HG03175 (cell line): ENCODE measurements around the gene TMEM60.
A peak's percentile ranks its signal among the peaks of the same experiment; 100 is the strongest.

Experiments
- ATAC-seq: cut with Tn5 transposase; IDR thresholded peaks from one replicate; pipeline ENCODE4 v1.9.1; 2021; ENCODE audit warnings: mild to moderate bottlenecking, moderate library complexity; ENCODE audit not compliant: unreplicated experiment

TMEM60 gene

DNA sequence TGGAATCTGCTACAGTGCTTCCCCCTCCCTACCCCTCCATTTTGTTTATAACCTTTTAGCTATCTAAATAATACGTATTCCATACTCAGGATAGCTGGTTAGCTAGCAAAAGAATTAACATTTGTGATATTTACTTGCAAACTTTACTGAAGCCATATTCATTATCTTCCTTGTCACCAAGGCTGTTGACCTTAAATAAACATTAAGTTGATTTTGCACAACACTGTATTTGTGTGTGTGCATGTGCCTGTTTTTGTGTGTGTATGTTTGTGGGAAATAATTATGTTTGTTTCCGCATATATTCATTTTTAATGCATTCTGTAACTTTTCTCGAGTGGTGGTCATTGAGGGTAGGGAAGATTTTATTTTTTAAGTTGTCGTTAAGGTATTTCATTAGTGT is 15.9 kb downstream of the TMEM60 start:
- ATAC-seq = no peak

DNA sequence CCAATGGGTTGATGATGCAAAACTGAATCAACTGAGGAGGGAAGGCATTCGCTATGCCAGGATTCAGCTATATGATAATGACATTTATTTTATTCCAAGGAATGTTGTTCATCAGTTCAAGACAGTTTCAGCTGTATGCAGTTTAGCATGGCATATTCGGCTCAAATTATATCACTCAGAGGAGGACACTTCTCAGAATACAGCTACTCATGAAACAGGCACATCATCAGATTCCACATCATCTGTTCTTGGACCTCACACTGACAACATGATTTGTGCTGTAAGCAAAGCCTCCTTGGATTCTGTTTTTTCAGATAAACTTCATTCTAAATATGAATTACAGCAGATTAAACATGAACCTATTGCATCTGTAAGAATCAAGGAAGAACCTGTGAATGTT is 19.7 kb downstream of the TMEM60 start:
- no peak for ATAC-seq

DNA sequence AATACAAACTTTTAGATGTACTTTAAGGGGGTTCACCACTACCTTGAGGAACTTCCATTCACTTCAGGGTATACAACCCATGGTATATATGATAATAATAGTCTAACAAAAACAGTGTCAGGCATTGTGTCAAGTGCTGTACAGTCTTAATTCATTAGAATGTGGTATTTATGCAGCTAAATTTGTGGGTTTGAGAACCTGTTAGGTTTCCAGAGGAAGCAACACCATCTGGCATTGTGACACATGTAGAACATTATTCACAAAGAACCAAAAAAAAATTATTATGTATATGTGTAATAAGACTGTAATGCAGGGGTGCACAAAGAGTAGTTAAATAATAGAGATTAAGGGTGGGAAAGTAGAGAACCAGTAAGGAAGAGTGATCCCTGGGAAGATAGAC is 26.3 kb downstream of the TMEM60 start:
- no peak for ATAC-seq

DNA sequence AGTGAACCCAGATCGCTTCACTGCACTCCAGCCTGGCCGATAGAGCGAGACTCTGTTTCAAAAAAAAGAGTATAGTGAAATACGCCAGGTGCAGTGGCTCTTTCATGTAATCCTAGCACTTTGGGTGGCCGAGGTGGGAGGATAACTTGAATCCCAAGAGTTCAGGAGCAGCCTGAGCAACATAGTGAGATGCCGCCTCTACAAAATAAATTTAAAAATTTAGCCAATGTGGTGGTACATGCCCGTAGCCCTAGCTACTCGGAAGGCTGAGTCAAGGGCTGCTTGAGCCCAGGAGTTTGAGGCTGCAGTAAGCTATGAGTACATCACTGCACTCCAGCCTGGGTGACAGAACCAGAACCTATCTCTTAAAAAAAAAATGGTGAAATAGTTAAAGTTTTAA is 27.9 kb downstream of the TMEM60 start:
- no peak for ATAC-seq

DNA sequence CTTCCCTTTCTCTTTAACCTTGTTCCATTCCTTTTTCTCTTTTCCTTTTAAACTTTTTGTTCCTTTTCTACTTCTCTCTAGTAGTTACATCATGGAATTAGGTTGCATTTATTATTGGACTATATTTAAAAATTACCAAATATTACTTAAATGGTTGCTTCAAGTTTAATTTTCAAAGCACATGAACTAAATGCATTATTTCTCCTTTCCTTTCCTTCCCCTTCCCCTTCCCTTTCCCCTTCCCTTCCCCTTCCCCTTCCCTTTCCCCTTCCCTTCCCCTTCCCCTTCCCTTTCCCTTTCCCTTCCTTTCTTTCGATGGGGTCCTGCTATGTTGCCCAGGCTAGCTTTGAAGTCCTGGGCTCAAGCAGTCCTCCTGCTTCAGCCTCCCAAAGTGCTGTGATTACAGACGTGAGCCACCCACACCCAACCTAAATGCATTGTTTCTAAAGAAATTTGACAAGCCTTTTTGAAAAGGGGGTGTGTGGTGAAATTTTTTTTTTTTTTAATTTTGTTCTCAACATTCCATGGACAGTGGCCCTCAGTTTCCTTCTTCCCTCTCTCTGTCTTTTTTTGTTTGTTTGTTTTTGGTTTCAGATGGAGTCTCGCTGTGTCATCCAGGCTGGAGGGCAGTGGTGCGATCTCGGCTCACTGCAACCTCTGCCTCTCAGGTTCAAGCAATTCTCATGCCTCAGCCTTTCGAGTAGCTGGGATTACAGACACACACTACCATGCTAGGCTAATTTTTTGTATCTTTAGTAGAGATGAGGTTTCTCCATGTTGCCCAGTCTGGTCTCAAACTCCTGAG is 31.2 kb downstream of the TMEM60 start:
- ATAC-seq = no peak

DNA sequence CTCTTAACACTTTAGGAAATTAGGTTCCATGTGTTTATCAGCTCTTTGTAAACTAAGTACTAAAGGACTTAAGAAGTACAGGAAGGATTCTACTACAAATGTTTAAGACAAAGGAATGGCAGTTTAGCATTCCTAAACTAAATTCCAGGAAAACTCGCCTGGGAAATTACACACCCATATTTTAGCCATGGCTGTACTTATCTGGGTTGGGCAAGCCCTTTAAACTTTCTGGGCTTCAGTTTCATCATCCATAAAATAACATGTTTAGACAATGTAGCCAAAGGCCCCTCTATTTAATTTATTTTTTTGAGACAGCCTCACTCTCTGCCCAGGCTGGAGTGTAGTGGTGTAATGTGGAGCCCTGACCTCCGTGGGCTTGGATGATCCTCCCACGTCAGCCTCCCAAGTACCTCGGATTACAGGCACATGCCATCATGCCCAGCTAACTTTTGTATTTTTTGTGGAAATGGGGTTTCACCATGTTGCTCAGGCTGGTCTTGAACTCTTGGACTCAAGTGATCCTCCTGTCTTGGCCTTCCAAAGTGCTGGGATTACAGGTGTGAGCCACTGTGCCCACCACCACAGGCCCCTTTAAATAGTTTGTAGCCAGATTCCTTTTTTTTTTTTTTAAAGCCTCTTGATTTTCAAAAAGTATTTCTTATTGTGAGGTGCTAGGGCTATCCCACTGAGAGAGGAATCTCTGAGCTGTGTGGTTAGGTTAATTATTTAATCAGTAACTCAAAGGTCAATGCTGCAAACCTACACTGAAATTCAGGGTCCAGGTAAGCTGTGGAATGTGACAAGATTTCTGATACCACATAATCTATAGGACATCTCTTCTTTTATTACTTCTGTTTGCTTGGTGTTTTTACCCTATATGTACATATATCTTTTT is 32.1 kb downstream of the TMEM60 start:
- peak; percentile 64 for ATAC-seq

DNA sequence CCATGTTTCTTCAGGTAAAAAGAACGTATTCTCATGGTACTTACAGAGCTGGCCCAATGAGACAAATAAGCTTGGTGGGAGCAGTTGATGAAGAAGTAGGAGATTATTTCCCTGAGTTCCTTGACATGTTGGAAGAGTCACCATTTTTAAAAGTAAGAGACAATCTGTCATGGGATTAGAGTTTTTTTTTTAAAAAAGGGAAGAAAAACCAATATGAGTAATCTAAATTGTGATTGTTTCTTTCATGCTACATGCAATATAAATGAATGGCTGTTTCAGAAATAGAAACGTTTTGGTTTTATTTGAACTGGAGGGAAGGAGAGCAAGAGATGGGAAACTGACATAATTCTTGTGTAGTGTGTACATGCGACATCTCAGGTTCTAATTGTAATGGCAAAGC is 32.8 kb downstream of the TMEM60 start:
- ATAC-seq = no peak

DNA sequence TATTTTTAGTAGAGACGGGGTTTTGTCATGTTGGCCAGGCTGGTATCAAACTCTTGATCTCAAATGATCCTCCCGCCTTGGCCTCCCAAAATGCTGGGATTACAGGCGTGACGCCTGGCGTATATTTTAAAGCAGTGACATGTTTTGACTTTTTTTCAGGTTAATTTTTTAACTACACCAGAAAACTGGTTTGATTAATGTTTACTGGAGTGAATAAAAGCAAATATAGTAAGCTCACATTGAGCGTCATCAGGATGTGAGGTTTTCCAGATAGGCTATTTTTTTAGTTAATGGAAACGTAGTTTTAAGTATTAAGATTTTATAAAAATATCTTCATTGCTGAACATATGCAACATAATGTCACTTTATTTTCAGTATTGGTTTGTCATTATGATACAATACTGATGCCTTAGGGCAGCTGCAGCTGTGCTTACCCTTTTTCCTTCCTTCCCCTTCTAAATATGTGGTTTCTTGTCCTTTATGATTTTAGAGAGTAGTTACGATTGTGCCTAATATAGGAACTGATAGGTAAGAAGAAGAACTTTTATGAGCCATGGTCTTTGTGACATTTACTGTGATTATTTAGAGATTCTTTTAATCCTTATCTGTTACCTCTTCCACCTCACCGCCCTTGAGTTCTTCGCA is 37.3 kb downstream of the TMEM60 start:
- ATAC-seq = no peak

DNA sequence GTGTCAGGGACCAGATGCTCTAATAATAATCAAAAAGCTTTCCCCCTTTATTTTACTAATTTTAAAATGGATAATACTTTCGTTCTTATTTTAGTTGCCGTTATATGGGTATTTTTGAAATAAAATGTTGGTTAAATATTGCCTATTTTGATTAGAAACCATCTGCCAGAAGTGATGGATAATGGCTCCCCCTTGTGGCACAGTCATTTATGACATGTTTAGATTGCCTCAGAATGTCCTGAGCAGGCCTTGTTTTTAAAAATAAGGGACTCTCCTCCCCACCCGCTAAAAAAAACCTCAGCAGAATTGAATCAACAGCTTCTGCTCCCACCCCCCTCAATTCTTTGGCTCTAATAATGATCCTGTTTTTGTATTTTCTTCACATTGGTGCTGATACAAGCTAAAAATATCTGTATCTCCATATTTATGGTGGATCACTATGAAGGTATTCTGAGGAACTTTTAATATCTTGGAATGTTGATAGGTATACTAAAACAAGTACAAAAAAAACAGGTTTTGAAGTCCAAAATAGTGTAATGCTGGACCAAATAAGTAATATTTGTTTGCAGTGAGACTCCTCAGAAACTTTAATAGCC is 38.8 kb downstream of the TMEM60 start:
- ATAC-seq = peak; percentile 45

DNA sequence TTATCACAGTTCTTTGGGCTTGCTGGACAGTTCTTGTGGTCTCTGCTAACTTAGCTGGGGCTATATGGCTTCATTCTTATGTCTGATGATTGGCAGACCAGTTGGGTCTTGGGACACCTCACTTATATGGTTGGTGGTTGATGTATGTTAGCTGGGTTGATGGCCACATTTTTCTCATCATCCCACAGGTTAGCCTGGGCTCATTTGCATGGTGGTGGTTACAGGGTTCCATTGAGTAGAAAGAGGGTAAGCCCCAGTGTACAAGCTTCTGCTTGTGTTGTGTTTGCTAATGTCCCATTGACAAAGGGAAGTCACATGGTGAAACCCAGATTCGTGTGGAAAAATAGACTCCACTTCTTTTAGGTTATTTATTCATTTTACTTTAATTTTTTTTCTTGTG is 40.6 kb downstream of the TMEM60 start:
- peak; percentile 84 for ATAC-seq

DNA sequence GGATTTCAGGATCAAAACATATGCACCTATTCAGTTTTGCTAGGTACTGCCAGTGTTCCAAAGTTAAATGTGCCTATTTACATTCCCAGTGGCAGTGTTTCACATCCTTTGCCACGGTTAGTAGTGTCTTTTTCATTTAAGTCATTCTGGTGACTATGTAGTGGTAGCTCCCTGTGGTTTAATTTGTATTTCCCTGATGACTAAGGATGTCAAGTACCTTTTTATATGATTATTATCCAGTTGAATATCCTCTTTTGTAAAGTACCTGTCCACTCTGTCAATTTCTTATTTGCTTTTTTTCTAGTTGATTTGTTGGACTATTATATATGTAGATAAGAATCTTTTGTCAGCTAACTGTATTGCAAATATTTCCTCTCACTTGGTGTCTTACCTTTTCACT is 45.1 kb downstream of the TMEM60 start:
- ATAC-seq = no peak

DNA sequence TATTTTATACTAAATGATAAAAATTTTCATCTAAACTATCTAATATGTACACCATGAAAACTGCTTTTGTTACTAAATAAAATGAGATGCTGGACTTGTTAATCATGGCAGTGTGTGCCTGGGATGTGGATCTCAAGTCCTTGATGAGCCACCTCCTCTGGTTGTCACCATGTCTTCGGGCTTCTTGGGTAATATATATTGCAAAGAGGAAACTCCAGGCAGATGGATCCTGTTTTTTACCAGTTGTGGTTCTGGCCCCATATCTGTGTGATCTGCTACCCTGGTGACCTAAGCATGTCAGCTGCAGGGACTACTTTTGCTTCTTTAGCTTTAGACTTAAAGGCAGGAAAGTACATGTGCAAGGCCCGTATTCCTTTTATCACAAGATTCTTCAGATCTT is 46.2 kb downstream of the TMEM60 start:
- ATAC-seq = no peak

DNA sequence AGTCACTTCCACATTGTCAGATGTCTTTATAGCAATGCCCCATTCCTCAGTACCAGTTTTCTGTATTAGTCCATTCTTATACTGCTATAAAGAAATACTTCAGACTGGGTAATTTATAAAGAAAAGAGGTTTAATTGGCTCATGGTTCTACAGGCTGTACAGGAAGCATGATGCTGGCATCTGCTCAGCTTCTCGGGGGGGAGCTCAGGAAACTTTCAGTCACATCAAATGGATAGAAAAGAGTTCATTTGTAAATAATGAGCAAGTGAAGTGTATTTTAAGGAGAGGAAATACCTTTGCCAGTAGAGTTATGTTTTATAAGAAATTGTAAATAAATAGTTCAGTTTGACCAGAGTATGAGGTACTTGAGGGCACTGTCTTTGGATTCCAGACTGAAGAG is 50.5 kb downstream of the TMEM60 start:
- no peak for ATAC-seq

DNA sequence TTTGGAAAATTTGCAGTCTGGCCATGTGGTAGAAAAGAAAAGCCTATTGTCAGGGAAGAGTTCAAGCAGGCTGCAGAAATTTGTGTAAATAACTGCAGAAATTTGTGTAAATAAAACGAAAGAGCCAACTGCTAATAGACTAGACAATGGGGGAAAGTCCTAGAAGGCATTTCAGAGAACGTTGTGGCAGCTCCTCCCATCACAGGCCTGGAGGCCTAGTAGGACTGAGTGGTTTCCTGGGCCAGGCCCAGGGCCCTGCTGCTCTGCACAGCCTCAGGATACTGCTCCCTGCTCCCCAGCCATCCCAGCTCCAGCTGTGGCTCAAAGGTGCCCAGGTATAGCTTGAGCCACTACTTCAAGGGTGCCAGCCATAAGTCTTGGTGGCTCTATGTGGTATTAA is 51.1 kb downstream of the TMEM60 start:
- no peak for ATAC-seq

DNA sequence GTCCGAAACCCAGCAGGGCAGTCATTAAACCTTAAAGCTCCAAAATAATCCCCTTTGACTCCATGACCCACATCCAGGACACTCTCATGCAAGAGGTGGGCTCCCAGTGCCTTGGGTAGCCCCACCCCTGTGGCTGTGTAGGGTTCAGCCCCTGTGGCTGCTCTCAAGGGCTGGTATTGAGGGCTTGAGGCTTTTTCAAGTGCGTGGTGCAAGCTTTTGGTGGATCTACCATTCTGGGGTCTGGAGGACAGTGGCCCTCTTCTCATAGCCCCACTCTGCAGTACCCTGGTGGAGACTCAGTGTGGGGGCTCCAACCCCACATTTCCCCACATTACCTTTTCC is 51.4 kb downstream of the TMEM60 start:
- ATAC-seq = no peak

DNA sequence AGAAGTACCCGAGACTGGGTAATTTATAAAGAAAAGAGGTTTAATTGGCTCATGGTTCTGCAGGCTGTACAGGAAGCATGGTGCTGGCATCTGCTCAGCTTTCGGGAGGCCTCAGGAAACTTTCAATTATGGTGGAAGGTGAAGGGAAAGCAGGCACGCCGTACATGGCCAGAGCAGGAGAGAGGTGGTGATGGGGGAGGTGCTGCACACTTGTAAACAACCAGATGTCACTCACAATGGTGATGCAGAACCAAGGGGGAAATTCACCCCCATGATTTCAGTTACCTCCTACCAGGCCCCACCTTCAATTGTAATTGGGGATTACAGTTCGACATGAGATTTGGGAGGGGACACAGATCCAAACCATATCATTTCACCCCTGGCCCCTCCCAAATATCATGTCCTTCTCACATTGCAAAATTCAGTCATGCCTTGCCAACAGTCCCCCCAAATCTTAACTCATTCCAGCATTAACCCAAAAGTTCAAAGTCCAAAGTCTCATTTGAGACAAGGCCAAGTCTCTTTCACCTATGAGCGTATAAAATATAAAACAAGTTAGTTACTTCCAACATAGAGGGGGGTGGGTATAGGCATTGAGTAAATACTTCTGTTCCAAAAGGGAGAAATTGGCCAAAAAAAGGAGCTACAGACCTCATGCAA is 51.9 kb downstream of the TMEM60 start:
- ATAC-seq = no peak

DNA sequence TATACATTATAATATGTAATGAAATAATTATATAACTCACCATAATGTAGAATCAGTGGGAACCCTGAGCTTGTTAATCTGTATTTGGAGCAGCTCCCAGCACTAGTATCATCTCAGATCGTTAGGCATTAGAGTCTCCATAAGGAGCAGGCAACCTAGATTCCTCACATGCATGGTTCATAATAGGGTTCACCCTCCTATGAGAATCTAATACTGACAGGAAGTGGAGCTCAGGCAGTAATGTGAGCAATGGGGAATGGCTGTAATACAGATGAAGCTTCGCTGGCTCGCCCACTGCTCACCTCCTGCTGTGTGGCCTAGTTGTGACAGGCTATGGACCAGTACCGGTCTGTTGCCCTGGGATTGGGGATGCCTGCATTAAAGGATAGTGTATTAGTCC is 52.5 kb downstream of the TMEM60 start:
- ATAC-seq = no peak
